Activated CD4-positive, alpha-beta T cell treated with anti-CD3 and anti-CD28 coated beads for 48 hours (primary cell): ENCODE results near the gene FANCC.
A peak's percentile ranks its signal among the peaks of the same experiment; 100 is the strongest.

Experiments used
- DNase-seq: peaks from one replicate; pipeline ENCODE4 v3.0.0-alpha.2; 2020

Gene FANCC

GRCh38 chr9:95182854-95183563 lies 134.5 kb downstream of the FANCC start:
- DNase-seq = no peak

- no peak for DNase-seq
Observed at GRCh38 chr9:95181835-95182234, 135.7 kb downstream of the FANCC start.

DNA sequence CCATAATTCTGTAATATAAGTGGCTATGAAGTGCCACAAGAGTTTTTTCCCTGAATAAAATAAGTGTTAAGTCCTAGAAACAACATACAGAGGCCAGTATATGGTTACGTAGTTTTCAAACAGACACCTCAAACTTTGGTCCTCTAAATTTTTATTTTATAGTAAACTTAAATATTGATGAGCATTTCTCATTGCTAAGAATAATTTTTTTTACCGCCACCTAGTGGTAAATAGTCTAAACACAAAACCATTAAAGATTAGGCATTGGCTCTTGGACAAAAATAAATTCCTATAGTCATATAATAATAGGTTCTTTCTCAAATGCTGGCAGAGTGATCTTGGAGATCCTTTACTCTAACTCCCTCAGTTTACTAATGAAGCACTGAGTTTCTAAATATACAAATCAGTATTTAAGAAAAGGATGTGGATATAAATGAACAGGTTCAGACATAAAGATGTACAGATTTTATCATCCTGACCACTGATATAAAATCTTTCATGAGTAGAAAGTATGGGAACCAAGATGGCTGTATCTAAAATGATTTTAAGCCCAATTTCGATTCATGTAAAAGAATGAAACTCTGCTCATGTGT lies 136.2 kb downstream of the FANCC start:
- DNase-seq = no peak

DNA sequence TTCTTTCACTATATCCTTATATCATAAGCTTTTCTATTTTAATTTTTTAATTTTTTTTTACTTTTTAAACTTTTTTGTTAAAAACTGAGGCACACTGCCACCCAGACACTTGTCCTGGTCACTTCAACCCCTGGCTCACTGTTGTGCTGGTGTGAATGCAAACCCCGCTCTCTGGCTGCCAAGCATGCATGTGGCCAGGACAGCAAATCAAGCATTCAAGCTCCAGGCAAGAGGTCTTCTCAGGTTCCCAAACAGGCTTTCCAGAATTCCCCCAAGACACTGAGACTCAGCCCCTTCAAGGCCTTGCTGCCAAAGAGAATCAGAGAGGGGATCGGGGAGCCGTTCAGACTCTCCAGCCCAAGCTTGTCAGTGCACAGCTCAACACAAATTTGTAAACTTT lies 139.9 kb downstream of the FANCC start:
- no peak for DNase-seq

GRCh38 chr9:95176755-95177319 lies 140.7 kb downstream of the FANCC start:
- DNase-seq = no peak

- no peak for DNase-seq
Observed at GRCh38 chr9:95175523-95175922, 142.0 kb downstream of the FANCC start.

- no peak for DNase-seq
Observed at GRCh38 chr9:95174038-95174437, 143.5 kb downstream of the FANCC start.

DNA sequence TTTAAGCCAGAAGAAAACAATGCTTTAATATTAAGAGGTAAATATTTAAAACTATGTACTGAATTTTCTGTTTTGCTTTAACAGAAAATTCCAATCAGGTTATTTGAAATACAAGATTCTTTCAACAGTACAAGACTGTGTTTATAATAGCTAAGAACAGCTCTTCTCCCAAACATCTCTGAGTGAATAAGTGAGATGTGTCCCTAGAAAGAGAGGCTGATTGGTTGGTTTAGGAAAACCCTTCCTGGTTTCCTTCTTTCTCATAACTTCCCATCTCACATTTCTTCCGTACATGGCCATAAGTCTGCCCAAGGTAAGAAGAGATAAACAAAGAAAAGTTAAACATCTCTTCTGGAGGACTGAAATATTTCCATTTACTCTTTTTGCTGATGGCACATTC lies 145.9 kb downstream of the FANCC start:
- no peak for DNase-seq

DNA sequence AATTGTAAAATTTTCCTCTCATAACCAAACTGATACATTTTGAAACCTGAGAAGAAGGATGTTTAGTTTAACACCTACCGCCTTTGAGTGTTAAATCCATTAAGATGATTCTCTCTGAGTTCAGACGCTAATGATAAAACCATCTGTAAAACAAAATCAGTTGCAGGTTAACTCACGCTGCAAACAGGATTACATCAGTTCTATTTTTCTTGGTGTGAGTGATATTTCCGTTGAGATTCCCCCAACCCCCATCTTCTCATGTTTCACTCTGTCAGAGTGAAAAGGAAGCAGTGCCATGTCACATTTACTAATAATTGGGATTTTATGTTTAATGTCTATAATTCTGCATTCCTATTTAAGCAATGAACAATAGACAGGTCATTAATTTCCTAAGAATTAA lies 146.5 kb downstream of the FANCC start:
- DNase-seq = no peak

- DNase-seq = peak; percentile 78
Observed at GRCh38 chr9:95167998-95168397, 149.5 kb downstream of the FANCC start.

DNA sequence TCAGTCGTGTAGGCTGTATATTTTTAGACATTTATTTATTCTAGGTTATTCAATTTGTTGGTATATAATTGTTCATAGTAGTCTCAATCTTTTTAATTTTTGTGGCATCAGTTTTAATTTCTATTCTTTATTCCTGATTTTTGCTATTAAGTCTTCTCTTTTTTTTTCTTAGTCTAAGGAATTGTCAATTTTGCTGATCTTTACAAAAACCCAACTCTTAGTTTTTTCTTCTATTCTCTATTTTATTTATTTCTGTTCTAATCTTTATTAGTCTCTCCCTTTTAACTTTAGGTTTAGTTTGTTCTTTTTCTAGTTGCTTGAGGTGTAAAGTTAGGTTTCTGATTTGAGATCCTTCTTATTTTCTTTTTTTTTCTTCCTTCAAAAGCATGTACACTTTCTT lies 152.5 kb downstream of the FANCC start:
- DNase-seq = no peak

DNA sequence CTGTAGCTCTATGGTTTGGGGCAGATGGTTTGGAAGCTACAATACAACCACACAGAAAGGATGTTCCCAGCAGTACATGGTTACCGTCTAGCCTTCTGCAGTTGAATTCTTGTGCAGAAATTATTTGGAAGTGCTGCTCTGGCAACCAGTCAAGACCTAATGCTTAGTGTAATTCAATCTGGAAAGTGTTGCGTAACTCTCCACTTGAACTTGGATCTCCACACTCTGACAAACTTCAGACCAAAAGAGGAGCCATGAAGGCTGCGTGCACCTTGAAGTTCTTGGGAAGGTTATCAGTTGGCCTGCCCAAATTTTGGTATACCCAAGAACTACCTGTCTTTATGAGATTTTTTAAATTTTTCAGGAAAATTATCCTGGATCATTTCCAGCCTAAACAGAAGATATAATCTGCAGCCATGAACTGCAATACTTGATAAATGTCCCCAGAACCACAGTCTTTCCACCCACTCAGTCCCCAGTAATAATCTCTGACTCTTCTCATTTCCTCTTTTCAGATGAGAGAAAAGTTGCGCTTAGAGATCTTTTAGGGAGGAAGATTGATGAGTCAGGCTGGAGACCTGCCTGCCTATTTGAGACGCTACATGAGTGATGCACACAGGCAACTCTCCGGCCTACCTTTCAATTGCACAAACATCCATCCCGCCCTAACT lies 159.9 kb downstream of the FANCC start:
- DNase-seq = no peak

DNA sequence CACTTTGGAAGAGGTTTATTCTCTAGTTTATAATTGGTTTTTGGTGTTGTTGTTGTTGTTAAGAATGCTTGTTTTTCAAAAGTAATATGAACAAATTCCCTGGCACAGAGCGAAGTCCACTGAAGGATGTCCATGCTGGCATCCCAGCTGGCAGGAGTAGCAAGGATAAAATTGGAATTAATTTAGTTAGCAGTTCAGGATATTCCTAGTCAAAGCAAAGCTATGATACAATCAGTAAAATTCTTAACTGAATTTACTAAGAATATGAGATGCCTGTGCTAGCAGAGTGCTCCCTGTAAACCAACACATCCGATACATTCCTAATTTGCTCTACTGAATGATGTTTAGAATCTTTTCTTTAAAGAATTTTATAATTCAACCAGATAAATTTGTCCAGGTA lies 161.4 kb downstream of the FANCC start:
- no peak for DNase-seq

DNA sequence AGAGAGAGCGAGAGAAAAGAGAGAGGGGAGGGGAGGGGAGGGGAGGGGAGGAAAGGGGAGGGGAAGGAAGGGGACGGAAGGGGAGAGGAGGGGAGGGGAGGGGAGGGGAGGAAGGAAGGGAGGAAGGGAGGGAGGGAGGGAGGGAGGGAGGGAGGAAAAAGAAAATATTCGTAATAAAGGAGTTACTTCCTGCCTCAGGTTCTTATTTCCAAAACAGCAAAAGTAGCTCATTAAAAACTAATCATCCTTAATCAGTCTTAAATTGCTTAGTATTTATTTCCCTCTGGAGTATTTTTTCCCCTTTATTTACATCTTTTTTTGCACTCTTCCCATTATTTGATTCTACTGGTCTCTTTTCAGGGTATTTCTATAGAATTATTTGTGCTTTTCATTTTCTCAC lies 162.3 kb downstream of the FANCC start:
- no peak for DNase-seq

DNA sequence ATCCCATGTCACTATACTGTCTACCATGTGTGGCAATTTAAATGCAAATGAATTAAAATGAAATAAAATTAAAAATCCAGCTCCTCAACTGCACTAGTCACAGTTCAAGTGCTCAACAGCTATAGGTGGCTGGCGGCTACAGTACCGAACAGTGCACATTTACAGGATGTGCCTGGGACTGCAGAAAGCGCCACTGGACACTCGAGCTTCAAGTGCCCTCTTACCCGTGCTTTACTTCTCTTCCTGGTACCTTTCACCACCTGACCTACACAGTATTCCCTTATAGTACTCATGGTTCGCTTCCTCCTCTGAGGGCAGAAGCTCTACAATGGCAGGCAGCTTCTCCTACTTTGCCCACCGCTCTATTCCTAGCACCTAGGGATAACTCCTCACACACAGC lies 166.6 kb downstream of the FANCC start:
- no peak for DNase-seq

DNA sequence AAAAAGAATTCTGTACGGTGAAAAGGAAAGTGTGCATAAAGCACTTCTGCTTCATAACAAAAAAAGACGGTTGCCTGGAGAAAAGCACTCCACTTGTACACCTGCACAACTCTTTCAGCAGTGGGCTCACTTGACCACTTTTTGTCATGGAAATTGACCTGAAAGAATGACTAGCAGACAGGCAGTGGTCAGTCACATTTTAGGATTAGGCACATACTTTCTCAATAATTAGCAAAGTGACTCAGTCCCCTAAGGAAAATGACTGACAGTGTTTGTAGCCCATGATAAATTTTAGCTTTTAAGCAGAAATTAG lies 169.3 kb downstream of the FANCC start:
- DNase-seq = no peak

DNA sequence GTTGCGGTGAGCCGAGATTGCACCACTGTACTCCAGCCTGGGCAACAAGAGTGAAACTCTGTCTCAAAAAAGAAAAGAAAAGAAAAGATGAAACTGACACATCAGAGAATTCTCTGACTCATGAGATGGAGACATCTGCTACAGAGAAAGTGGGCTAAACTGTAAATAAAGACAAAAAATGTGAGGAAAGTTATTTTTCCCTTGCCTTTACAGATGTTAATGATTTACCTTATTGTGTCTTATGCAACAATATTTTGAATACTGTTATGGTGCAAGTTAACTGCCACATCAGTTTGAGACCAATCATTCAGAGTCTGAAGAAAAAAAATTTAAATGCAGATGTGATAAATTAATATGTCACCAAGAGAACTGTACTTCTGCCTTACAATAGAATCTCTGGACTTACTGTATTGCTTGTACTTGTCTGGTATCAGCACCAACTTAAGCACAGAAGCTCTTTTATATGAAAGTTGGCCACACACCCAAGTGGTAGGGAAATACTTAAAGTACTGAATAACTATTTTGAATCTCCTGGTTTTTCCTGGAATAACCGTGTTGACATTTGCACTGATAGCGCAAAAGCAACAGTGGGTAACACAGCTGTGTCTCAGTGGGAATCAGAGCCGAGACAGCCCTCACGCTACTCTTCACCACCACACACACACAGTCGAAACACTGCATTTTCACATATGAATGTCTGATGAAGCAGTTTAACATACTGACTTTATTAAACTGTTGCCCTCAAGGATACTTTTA lies 169.9 kb downstream of the FANCC start:
- DNase-seq = no peak

- no peak for DNase-seq
Observed at GRCh38 chr9:95143591-95144561, 173.6 kb downstream of the FANCC start.

DNA sequence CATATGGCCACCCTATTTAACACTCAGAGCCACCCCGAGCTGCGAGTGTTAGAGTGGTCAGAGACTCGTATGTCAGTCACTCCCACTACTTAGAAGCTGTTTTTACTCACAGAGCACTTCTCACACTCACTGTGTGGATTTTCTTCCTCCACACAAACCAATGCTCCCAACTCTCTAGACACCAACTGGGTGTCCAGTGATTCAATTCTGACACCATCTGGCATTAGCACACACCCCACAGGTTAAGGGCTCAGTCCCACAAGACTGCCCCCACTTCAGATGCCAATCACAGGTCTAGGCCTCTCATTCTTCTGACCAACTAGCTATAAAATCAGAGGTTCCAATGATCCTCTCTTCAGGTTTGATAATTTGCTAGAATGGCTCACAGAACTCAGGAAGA lies 174.8 kb downstream of the FANCC start:
- no peak for DNase-seq

DNA sequence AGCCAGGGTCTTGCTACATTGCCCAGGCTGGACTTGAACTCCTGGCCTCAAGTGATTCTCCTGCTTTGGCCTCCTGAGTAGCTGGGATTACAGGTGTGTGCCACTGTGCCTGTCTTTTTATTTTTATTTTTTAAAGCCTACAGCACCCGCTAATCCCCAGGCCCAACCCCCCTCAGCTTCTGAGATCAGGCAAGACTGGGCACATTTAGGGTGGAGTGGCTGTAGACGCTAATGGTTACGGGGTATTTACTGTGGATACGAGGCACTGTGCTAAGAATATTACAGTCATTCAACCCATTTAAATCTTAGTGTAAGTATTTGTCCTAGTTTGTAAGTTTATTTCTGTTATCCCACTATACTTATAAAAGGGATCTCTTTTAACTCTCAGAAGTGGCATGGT lies 175.2 kb downstream of the FANCC start:
- no peak for DNase-seq

GRCh38 chr9:95140821-95141220 lies 176.7 kb downstream of the FANCC start:
- DNase-seq = no peak

DNA sequence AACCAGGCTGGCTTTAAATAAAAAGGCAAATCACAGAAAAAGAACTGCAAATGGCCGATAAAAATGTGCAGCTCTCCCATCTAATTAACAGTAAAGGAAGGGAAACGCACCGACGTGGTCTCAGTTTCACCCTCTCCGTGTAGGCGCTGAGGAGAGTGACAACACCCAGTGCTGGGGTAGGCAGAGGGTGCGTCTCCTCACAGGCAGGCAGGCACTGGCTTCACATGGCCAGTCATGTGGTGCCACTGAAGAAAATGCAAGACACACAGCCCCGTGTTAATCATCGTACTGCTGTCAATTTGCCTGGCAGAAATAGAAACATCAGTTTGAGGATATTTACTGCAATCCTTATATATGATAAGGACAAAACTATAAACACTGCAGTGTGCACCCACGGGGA lies 178.4 kb downstream of the FANCC start:
- DNase-seq = no peak
